OCI-M2 (cell line): ENCODE data around the gene EXD3.
"Not testable (repeated sequence)": the region's sequence is repeated elsewhere in the genome, so short reads cannot be mapped to it uniquely, and the experiment has no call there.

Source experiments
- DNase-seq: peaks from one replicate; lab custom pipeline; 2025; ENCODE audit not compliant: unreplicated experiment; lab: John Stamatoyannopoulos, UW

EXD3 gene

GRCh38 chr9:137411645-137412380 lies 11.1 kb downstream of the EXD3 start:
- no peak for DNase-seq

GRCh38 chr9:137411260-137411644 lies 11.7 kb downstream of the EXD3 start:
- no peak for DNase-seq

DNA sequence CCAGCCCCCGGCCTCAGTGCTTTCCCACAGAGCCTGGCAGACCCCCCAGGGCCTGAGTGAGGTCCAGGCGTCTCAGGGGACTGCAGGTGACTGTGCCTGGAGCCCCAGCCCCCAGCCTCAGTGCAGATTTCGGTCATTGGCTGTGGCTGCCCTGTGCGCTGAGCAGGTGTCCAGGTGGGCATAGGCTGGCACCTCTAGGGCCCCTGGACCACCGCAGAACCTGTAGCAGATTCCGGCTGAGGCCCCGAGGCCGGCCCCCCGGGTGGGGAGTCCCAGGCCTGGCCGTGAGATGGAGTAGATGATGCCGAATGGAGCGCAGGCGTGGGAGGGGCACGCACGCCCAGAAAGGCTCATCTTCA lies 12.1 kb downstream of the EXD3 start:
- DNase-seq: no peak

GRCh38 chr9:137410236-137410890 lies 12.6 kb downstream of the EXD3 start:
- DNase-seq: not testable (repeated sequence)

- DNase-seq: no peak
Measured at GRCh38 chr9:137409515-137409914, 13.4 kb downstream of the EXD3 start.

- DNase-seq: no peak
Measured at GRCh38 chr9:137408651-137409405, 14.1 kb downstream of the EXD3 start.

DNA sequence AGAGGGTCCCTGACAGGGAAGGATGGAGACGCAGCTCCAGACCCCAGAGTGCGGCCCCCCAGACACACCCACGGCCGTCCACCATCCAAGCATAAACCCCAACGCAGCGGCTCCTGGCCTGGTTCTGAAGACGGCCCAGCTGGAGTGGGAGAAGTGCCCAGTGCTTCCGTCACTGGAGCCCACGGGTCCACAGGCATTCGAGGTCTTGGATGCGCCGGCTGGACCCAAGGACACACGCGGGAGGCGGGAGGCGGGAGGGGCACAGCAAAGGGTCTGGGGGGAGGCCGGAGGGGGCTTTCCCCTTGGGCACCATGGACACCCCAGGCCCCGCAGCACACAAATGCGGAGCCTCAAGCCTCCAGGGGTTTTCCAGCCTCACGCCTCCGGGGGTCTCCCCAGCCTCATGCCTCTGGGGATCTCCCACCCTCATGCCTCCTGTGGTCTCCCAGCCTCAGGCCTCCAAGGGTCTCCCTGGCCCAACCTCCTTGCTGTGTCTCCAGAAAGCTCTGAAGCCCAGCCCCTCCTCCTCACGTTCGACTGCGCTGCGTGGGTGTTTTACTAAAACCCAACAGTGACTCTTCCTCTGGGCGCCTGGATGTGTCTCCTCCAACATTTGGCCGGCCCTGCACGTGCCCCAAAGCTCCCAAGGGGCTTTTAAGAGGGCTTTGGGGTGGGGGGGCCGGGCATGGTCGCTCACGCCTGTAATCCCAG lies 15.2 kb downstream of the EXD3 start:
- no peak for DNase-seq

DNA sequence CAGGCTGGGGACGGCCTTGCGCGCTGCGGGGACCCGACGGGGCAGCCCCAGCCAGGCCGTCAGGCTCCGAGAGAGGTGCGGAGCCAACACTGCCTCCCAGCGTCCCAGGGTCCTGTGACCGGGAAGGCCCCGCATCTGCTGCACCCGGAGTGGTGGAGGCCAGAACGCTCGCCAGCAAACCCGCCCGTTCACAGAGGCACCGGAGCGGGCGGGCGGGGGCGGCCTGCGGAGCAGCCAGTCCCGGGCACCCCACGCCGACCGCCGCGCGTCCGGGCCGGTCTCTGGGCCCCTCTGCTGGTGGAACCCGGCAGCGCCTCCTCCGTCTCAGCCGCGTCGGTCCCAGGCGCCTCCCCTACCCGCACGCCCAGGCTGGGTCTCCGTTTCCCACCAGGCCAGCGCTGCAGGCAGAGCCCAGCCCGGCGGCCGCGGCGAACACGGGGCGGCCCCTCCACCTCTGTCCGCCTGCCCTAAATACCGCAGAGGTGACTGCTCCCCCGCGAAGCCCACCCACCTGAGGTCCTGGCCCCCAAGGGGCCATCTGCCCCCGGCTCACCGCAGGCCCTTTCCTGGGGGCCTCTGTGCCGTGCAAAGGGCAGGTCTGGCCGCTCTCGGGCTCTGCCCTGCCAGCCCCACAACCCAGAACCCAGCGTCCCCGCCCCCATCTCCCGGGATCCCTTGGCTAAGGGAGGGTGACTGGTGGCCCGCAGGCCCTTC lies 15.9 kb downstream of the EXD3 start:
- no peak for DNase-seq

- DNase-seq: no peak
Measured at GRCh38 chr9:137406085-137406760, 16.7 kb downstream of the EXD3 start.

- DNase-seq: no peak
Measured at GRCh38 chr9:137405677-137406081, 17.3 kb downstream of the EXD3 start.

DNA sequence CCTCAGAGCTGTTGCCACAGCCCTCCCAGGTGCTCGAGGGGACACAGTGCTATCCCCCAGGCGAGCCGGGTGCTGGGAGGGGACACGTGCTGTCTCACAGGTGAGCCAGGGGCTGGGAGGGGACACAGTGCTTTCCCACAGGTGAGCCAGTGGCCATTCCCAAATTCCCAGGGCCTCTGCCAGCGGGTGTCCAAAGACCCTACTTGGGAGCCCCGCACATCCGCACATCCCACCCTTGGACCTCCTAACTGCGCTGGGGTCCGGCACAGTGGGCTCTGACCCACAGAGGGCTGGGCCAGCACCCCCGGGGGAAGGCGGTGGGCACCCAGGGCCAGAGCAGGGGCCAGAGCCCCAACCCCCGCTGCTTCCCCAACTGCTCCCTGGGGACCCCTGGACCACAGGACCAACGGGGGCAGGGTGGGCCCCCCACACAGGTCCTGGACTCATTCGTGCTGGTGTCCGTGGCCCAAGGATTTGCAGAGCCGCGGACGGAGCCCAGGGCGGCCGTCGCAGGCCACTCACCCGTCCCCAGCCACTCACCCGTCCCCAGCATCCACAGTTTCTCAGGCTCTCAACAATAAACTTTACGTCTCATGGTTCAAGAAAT lies 17.9 kb downstream of the EXD3 start:
- no peak for DNase-seq

GRCh38 chr9:137403269-137403668 lies 19.7 kb downstream of the EXD3 start:
- no peak for DNase-seq

DNA sequence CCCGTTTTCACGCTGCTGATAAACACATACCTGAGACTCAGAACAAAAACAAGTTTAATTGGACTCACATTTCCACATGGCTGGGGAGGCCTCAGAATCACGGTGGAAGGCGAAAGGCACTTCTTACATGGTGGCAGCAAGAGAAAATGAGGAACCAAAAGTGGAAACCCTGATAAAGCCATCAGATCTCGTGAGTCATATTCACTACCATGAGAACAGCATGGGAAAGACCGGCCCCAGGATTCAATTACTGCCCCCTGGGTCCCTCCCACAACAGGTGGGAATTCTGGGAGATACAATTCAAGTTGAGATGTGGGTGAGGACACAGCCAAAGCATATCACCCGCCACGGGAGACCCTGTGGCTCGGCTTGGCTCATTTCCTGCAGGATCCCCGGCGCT lies 20.2 kb downstream of the EXD3 start:
- no peak for DNase-seq

- DNase-seq: no peak
Measured at GRCh38 chr9:137398561-137399468, 24.1 kb downstream of the EXD3 start.

DNA sequence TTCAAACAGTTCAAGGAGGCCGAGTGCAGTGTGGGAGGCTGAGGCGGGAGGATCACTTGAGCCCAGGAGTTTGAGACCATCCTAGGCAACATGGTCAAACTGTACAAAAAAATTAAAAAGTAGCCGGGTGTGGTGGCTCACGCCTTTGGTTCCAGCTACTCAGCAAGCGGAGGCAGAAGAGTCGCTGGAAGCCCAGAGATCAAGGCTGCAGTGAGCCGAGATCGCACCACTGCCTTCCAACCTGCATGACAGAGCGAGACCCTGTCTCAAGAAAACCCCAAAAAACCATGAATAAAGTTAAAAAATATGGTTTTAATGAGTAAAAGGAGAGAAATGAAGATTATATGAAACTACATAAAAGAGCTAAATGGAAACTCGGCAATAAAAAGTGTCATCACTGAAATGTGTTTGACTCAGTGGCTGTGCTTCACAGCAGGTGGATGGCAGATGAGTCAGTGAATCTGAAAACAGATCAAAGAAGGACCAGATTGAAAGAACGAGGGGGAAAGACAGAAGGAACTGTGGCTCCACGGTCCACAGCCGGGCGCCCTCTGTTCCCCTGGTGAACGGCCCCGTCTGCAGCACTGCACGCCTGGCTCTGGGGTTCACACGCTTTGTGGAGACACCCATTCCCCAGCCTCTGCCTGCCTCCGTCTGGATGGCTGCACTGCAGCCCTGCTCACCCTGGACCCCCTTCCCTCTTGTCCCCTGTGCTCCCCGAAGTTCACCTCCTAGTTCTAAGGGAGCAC lies 25.1 kb downstream of the EXD3 start:
- no peak for DNase-seq

- no peak for DNase-seq
Measured at GRCh38 chr9:137396634-137397367, 26.2 kb downstream of the EXD3 start.

DNA sequence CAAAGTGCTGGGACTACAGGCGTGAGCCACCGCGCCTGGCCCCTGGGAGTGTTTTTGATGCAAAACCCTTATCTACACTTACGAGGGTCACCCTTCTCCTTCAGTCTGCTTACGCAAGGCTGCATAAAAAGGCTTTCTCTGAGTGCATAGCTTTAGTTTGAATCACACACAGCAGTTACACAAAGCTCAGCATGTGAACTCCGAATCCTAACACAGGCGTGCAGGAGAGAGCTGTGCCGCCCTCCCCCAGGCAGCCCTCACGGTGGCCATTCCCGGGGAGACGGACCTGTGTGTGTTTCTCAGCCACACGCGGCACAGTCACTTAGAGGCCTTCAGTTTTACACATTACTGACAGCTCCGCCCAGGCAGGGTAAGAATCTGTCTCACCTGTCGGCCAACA lies 26.7 kb downstream of the EXD3 start:
- DNase-seq: no peak

- DNase-seq: no peak
Measured at GRCh38 chr9:137395666-137396010, 27.3 kb downstream of the EXD3 start.
